HTR-8/SVneo (cell line): ENCODE data around the gene ZNF701.
A peak's percentile ranks its signal among the peaks of the same experiment; 100 is the strongest.
"Not testable (repeated sequence)": the region's sequence is repeated elsewhere in the genome, so short reads cannot be mapped to it uniquely, and the experiment has no call there.

Experiments
- DNase-seq: peaks from one replicate; pipeline ENCODE4 v3.0.0; 2011; ENCODE audit warnings: low spot score, mixed read lengths; ENCODE audit not compliant: insufficient read length
- FAIRE-seq: peaks from 2 replicates; lab custom pipeline; 2011; peaks lifted over from hg19 to GRCh38; lab: Jason Lieb, UNC

The ZNF701 gene

GRCh38 chr19:52561611-52562010 is 8.5 kb upstream of the ZNF701 start:
- not testable (repeated sequence) for FAIRE-seq

GRCh38 chr19:52566121-52566520 is 4.0 kb upstream of the ZNF701 start:
- FAIRE-seq (no peak), DNase-seq (no peak)

More at GRCh38 chr19:52561611-52562010, 8.5 kb upstream of the ZNF701 start:
- DNase-seq, result not testable (repeated sequence)

- FAIRE-seq (no peak), DNase-seq (peak; percentile 7)
Observed at GRCh38 chr19:52566588-52566987, 3.5 kb upstream of the ZNF701 start.

GRCh38 chr19:52567921-52568320 is 2.2 kb upstream of the ZNF701 start:
- DNase-seq (no peak), FAIRE-seq (no peak)

GRCh38 chr19:52569638-52569999 is 468 bp upstream of the ZNF701 start:
- peak; percentile 21 for DNase-seq
- FAIRE-seq, result not testable (repeated sequence)

- no peak for DNase-seq
- no peak for FAIRE-seq
Observed at GRCh38 chr19:52584736-52585440, 14.8 kb downstream of the ZNF701 start.

- FAIRE-seq (no peak), DNase-seq (no peak)
Observed at GRCh38 chr19:52585604-52586003, 15.5 kb downstream of the ZNF701 start.

- DNase-seq, result no peak
- FAIRE-seq, result no peak
Observed at GRCh38 chr19:52590728-52591127, 20.6 kb downstream of the ZNF701 start.

- FAIRE-seq, result no peak
- no peak for DNase-seq
Observed at GRCh38 chr19:52592301-52592700, 22.2 kb downstream of the ZNF701 start.

GRCh38 chr19:52593441-52593840 is 23.4 kb downstream of the ZNF701 start:
- DNase-seq, FAIRE-seq: not testable (repeated sequence)

- DNase-seq (no peak), FAIRE-seq (no peak)
Observed at GRCh38 chr19:52599241-52599640, 29.2 kb downstream of the ZNF701 start.

- DNase-seq, result no peak
- no peak for FAIRE-seq
Observed at GRCh38 chr19:52600639-52601024, 30.5 kb downstream of the ZNF701 start.

- peak; percentile 40 for FAIRE-seq
Observed at GRCh38 chr19:52601025-52601973, 31.2 kb downstream of the ZNF701 start.

GRCh38 chr19:52601974-52602366 is 31.9 kb downstream of the ZNF701 start:
- FAIRE-seq, DNase-seq: not testable (repeated sequence)

More at GRCh38 chr19:52601025-52601973, 31.2 kb downstream of the ZNF701 start:
- peak; percentile 74 for DNase-seq

GRCh38 chr19:52602941-52603340 is 32.9 kb downstream of the ZNF701 start:
- FAIRE-seq (no peak), DNase-seq (no peak)

- DNase-seq (no peak), FAIRE-seq (no peak)
Observed at GRCh38 chr19:52603558-52604207, 33.6 kb downstream of the ZNF701 start.

- FAIRE-seq (peak; percentile 49), DNase-seq (no peak)
Observed at GRCh38 chr19:52613299-52613906, 43.3 kb downstream of the ZNF701 start.

- no peak for DNase-seq
Observed at GRCh38 chr19:52621376-52621775, 51.3 kb downstream of the ZNF701 start.

GRCh38 chr19:52622261-52622660 is 52.2 kb downstream of the ZNF701 start:
- DNase-seq (no peak), FAIRE-seq (no peak)

More at GRCh38 chr19:52621376-52621775, 51.3 kb downstream of the ZNF701 start:
- FAIRE-seq, result no peak

- DNase-seq (no peak), FAIRE-seq (no peak)
Observed at GRCh38 chr19:52626915-52627314, 56.8 kb downstream of the ZNF701 start.
